NCI-H2171 (cell line): ENCODE data around the gene MSGN1.

Experiments
- DNase-seq: peaks from one replicate; lab custom pipeline; 2025; lab: John Stamatoyannopoulos, UW

Gene MSGN1

DNA sequence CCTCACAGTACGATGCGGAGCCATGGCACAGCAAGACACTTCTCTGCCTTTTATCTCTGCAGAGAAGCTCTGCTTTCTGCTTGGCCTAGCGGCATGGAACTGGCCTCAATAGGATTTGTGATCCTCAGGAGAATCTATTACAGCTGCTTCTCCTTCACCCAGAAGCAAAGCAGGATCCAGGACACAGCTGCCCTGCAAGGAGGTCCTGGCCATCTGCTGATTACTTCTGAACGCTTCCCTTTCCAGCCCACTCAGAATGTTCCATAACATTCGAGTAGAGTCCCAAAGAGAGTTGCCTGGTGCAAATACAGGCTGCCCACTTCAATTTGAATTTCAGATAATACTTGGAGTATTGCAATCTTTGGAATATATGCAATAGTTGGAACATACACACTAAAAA lies 33.0 kb downstream of the MSGN1 start:
- no peak for DNase-seq

- DNase-seq, result no peak
Observed at GRCh38 chr2:17850151-17850550, 33.9 kb downstream of the MSGN1 start.

- peak; percentile 74 for DNase-seq
Observed at GRCh38 chr2:17851731-17852585, 35.7 kb downstream of the MSGN1 start.

- no peak for DNase-seq
Observed at GRCh38 chr2:17853799-17854198, 37.5 kb downstream of the MSGN1 start.

DNA sequence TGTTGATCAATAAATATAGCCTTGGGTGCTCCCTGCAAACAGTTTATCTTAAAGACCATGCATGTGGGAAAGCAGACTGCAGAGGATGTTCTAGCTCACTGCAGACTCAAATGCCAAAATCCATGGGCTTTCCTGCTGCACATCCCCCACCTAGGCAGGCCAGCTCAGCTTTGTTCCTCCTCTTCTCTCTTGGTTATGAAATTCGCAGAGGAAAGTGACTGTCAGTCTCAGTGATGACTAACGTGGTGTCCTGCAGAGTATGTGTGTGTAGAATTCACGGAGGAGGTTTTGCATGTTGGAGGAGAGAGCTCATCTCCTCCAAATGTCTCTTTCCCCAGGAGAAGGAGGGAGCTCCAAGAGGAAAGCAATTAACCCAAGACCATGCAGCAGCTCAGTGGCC lies 40.8 kb downstream of the MSGN1 start:
- DNase-seq, result peak; percentile 56

DNA sequence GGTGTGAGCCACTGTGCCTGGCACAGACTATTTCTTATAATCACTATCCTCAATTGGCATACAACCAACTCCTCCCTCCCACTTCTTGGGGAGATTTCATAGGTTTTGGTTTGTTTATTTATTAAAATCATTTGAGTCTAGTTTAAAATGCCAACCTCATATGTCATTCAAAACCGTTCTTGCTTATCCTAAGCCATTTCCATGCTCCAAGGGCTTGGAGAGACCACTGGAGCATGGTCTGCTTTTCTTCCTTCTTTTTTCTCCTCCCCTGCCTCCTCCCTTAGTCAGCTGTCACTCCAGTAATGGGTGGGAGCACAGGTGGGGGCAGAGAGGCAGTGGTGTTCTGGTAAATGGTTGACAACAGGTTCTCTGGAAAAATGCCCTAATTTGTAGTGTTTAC lies 41.8 kb downstream of the MSGN1 start:
- no peak for DNase-seq

DNA sequence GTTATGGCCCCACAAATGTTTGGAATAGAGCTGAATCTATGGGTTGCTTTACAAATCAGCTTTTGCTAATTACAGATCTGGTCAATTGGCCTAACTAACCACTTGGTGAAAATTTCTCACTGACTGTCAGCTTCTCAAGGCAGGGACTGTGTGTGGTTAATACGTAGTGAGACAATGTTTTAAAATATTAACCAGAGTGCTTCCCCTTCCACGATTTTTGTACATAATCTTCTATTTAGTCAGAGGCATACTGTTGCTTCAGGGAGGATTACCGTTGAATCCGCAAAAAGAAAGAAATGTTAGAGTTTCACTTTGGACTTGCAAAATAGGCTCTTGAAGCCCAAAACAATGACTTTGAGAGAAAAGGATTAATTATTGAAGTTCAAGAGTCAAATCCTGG lies 47.3 kb downstream of the MSGN1 start:
- DNase-seq, result no peak

- DNase-seq, result no peak
Observed at GRCh38 chr2:17864676-17865075, 48.4 kb downstream of the MSGN1 start.

- no peak for DNase-seq
Observed at GRCh38 chr2:17867133-17867532, 50.9 kb downstream of the MSGN1 start.
